Right lobe of liver (tissue), 4 donors: ENCODE measurements around the gene STX8.
A peak's percentile ranks its signal among the peaks of the same experiment; 100 is the strongest.

Experiments
- CTCF ChIP-seq, 4 donors: fragments of 200-600 bp in 3 of 4; fragments of 450-650 bp in 1 of 4; IDR thresholded peaks; one replicate each; pipeline versions ENCODE4 v1.5.1 to v1.8.0; 2016 to 2022; ENCODE audit warnings: antibody characterized with exemption in 4 of 4, mild to moderate bottlenecking in 2 of 4
- POLR2A ChIP-seq: fragments of 450-650 bp; IDR thresholded peaks from one replicate; pipeline ENCODE4 v1.6.1; 2017; ENCODE audit warnings: antibody characterized with exemption, mild to moderate bottlenecking
- donor health status: DM: no; HTN: no; CAD: no.
- donor health status: DM: no; HTN: no; CAD: no.
- donor health status: DM: no; HTN: yes; CAD: no.

- TF ChIP-seq CTCF (IDR thresholded peaks at IDR 0.05) (peak in 1 of 4 donors; percentile 9), POLR2A (no peak)
Observed at GRCh38 chr17:9206741-9207332, 368.8 kb downstream of the STX8 start.
